HepG2 (cell line): ENCODE measurements around the gene AP2S1. TPM values are rescaled to one million over a fixed set of nuclear protein-coding genes. Genes with fewer than 3 reads are reported as not detected.

ENCODE experiments used
- ADNP ChIP-seq: sonication (generic); formaldehyde crosslinking; IDR thresholded peaks from 2 replicates; pipeline ENCODE4 v1.4.0; 2020; ENCODE audit warnings: missing genetic modification reagents
- ARID4A ChIP-seq: sonication (generic); formaldehyde crosslinking; IDR thresholded peaks from 2 replicates; pipeline ENCODE4 v1.5.0; 2020; ENCODE audit warnings: mild to moderate bottlenecking, missing genetic modification reagents, borderline replicate concordance
- FOXJ3 ChIP-seq: sonication (generic); formaldehyde crosslinking; IDR thresholded peaks from 2 replicates; pipeline ENCODE4 v1.4.0; 2020; ENCODE audit warnings: missing genetic modification reagents, mild to moderate bottlenecking, borderline replicate concordance
- GPBP1L1 ChIP-seq: sonication (generic); formaldehyde crosslinking; IDR thresholded peaks from 2 replicates; pipeline ENCODE4 v1.5.0; 2020; ENCODE audit warnings: mild to moderate bottlenecking, missing genetic modification reagents
- JUN ChIP-seq: sonication (generic); formaldehyde crosslinking; IDR thresholded peaks from 2 replicates; pipeline ENCODE4 v1.4.0; 2020; ENCODE audit warnings: mild to moderate bottlenecking, missing genetic modification reagents
- NFE2L1 ChIP-seq: sonication (generic); formaldehyde crosslinking; IDR thresholded peaks from 2 replicates; pipeline ENCODE4 v1.4.0; 2020; ENCODE audit warnings: missing genetic modification reagents, mild to moderate bottlenecking, borderline replicate concordance
- PLSCR1 ChIP-seq: sonication (generic); formaldehyde crosslinking; IDR thresholded peaks from 2 replicates; pipeline ENCODE4 v1.5.0; 2020; ENCODE audit warnings: missing genetic modification reagents, mild to moderate bottlenecking, borderline replicate concordance
- PRDM4 ChIP-seq: sonication (generic); formaldehyde crosslinking; IDR thresholded peaks from 2 replicates; pipeline ENCODE4 v1.9.0; 2021; ENCODE audit warnings: missing genetic modification reagents, borderline replicate concordance
- TBX3 ChIP-seq: fragments of 450-650 bp; IDR thresholded peaks from 2 replicates; pipeline ENCODE4 v1.6.1; 2017; ENCODE audit warnings: antibody characterized with exemption, mild to moderate bottlenecking, inconsistent platforms, borderline replicate concordance
- ZBTB25 ChIP-seq: IDR thresholded peaks from 2 replicates; pipeline ENCODE4 v1.6.1; 2018; ENCODE audit warnings: missing genetic modification reagents
- ZBTB37 ChIP-seq: sonication (generic); formaldehyde crosslinking; IDR thresholded peaks from 2 replicates; pipeline ENCODE4 v1.4.0; 2020; ENCODE audit warnings: mild to moderate bottlenecking, missing genetic modification reagents
- ZFP82 ChIP-seq: sonication (generic); formaldehyde crosslinking; IDR thresholded peaks from 2 replicates; pipeline ENCODE4 v1.5.1; 2020; ENCODE audit warnings: mild to moderate bottlenecking, missing genetic modification reagents, borderline replicate concordance
- ZMYM3 ChIP-seq: sonication (generic); formaldehyde crosslinking; IDR thresholded peaks from 2 replicates; pipeline ENCODE4 v1.5.1; 2020; ENCODE audit warnings: mild to moderate bottlenecking, missing genetic modification reagents
- ZNF251 ChIP-seq: sonication (generic); formaldehyde crosslinking; IDR thresholded peaks from 2 replicates; pipeline ENCODE4 v1.9.0; 2021; ENCODE audit warnings: mild to moderate bottlenecking, missing genetic modification reagents
- ZNF614 ChIP-seq: IDR thresholded peaks from 2 replicates; pipeline ENCODE4 v1.6.1; 2018; ENCODE audit warnings: missing biosample characterization, missing genetic modification reagents, inconsistent platforms, borderline replicate concordance
- ZNF75D ChIP-seq: sonication (generic); formaldehyde crosslinking; IDR thresholded peaks from 2 replicates; pipeline ENCODE4 v1.8.1; 2023; ENCODE audit warnings: missing genetic modification reagents, mild to moderate bottlenecking, borderline replicate concordance
- polyA plus RNA-seq, 8 experiments: library from polyadenylated mRNA; depleted of rRNA in 3 of 8; stranded (reverse) in 7 of 8; unstranded in 1 of 8; fragments of >200 nt; fragmentation: Illumina TruSeq in 4 of 8; extraction: Trizol in 4 of 8; gene quantifications; 2 replicates each; pipeline versions ENCODE4 v1.2.1 to v1.2.3, GENCODE V29; 2011 to 2016; ENCODE audit warnings: low read depth in 4 of 8, missing spikeins in 1 of 8, mixed read lengths in 1 of 8; ENCODE audit not compliant: insufficient read depth in 1 of 8
- total RNA-seq, 5 experiments: library from RNA; depleted of rRNA; stranded (reverse); fragments of >200 nt; fragmentation: Illumina TruSeq; extraction: Trizol; gene quantifications; 2 replicates each; pipeline ENCODE4 v1.2.3, GENCODE V29; 2016; ENCODE audit warnings: low read depth in 1 of 5

Gene AP2S1
- total and polyA plus RNA-seq, 2 of the 13 experiments (the other 11 are each of a cell fraction or from before 2014, with no cell fraction given): 45.2 to 86.1 TPM

- TF ChIP-seq ZNF614 (CRISPR knock-in tag) (no peak), PLSCR1 (no peak), NFE2L1 (CRISPR knock-in tag) (no peak), ZMYM3 (no peak), ZNF75D (no peak), TBX3 (no peak), FOXJ3 (CRISPR knock-in tag) (0 out of 2 replicates have a peak, but pooled peaks have one; percentile 9), ADNP (CRISPR knock-in tag) (no peak), ZBTB37 (CRISPR knock-in tag) (no peak), ZNF251 (0 out of 2 replicates have a peak, but pooled peaks have one; percentile 43), ZBTB25 (CRISPR knock-in tag) (peak; percentile 91), ARID4A (peak; percentile 91), GPBP1L1 (CRISPR knock-in tag) (no peak), ZFP82 (CRISPR knock-in tag) (no peak), JUN (CRISPR knock-in tag) (peak; percentile 75; the same call in 1 of the 2 replicates), PRDM4 (no peak)
Observed at GRCh38 chr19:46860125-46860845, 9.6 kb upstream of the AP2S1 start (continued).
